ENCODE results near the gene QSOX2. TPM values are rescaled to one million over a fixed set of nuclear protein-coding genes. Genes with fewer than 3 reads are reported as not detected.

QSOX2 gene
- total RNA-seq, 1 donor from 2014 or later = 14.0 TPM

DNA sequence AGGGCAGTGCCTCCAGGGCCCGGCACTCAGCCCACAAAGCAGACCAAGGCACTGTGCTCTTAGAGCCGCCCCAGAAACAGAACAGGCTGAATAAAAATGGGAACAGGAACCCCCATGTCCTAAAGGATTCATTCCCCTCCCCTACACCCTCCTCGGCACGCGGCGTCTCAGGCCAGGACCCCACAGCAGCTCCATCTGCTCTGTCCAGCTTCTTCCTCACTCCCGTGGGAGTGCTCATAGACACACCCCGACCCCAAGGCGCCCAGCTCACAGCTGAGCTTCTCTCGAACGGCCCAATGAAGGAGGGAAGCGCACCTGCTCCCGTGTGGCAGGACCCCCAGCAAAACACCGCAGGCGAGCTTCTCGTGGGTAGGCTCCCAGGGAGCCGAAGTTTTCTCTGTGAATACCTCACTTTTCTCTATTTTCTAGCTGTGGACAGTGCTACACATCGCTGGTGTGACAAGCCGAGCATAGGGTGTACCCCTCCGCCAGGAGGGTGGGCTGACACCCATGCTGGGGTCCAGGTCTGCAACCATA is 15.4 kb upstream of the QSOX2 start:
- Mint-ChIP-seq H3K9me3 (ENCODE audit: unreplicated experiment) (no peaks in the 10 kb centered on the region), H3K4me1 (ENCODE audit: unreplicated experiment) (no peaks in the 10 kb centered on the region), H3K27me3 (ENCODE audit: unreplicated experiment) (peaks cover 4% of the 10 kb centered on the region), H3K4me3 (ENCODE audit: unreplicated experiment) (no peak overlapping the region), H3K36me3 (ENCODE audit: low read depth, unreplicated experiment) (no peaks in the 10 kb centered on the region), H3K27ac (ENCODE audit: unreplicated experiment) (no peak overlapping the region)
- DNase-seq (ENCODE audit: low spot score) = no peak
- TF ChIP-seq, protein P1, sequence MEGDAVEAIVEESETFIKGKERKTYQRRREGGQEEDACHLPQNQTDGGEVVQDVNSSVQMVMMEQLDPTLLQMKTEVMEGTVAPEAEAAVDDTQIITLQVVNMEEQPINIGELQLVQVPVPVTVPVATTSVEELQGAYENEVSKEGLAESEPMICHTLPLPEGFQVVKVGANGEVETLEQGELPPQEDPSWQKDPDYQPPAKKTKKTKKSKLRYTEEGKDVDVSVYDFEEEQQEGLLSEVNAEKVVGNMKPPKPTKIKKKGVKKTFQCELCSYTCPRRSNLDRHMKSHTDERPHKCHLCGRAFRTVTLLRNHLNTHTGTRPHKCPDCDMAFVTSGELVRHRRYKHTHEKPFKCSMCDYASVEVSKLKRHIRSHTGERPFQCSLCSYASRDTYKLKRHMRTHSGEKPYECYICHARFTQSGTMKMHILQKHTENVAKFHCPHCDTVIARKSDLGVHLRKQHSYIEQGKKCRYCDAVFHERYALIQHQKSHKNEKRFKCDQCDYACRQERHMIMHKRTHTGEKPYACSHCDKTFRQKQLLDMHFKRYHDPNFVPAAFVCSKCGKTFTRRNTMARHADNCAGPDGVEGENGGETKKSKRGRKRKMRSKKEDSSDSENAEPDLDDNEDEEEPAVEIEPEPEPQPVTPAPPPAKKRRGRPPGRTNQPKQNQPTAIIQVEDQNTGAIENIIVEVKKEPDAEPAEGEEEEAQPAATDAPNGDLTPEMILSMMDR (IDR thresholded peaks at IDR 0.05; ENCODE audit: unreplicated experiment) = no peak

DNA sequence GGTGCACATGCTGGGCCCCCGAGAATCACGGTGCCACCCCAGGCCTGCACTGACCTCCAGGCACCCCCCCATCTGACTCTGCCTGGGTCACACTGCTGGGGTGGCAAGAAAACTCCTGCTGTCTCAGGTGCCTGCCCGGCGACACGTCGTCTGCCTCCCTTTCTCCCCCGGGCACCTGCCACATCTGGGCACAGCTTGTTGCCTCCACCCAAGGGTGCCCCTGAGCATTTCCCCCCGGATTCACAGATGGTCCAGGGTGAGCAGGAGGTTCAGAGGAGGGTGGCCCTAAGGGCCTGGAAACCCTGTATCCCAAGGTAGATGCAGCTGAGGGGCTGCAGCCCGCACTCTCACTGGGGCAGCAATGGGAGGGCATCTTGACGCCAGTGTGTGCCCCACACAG is 14.9 kb upstream of the QSOX2 start:
- H3K4me3 Mint-ChIP-seq (ENCODE audit: unreplicated experiment) = no peak overlapping the region
- TF ChIP-seq, protein P1 (IDR thresholded peaks at IDR 0.05; ENCODE audit: unreplicated experiment) = no peak
- no peaks in the 10 kb centered on the region for H3K36me3 Mint-ChIP-seq (ENCODE audit: low read depth, unreplicated experiment)
- no peak overlapping the region for H3K27ac Mint-ChIP-seq (ENCODE audit: unreplicated experiment)
- peaks cover 4% of the 10 kb centered on the region for H3K27me3 Mint-ChIP-seq (ENCODE audit: unreplicated experiment)
- H3K9me3 Mint-ChIP-seq (ENCODE audit: unreplicated experiment) = no peaks in the 10 kb centered on the region
- no peaks in the 10 kb centered on the region for H3K4me1 Mint-ChIP-seq (ENCODE audit: unreplicated experiment)
- DNase-seq (ENCODE audit: low spot score) = no peak

DNA sequence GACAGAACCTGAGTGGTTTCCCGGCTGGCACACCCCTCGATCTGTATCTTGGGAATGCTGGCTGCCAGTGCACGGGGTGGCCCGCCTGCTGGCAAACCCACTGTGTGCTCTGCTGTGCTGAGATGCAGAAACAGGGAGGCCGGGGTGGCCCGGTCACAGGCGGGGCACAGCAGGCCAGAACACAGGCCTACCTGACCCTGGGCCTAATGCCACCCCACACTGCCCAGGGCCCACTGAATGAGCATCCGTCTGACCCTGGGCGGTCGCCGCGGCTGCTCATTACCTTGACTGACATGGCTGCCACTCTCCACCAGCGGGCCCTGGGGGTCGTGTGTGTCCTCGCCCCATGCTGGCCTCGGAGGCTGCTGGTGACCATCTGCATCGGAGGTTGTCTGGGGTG is 14.2 kb upstream of the QSOX2 start:
- Mint-ChIP-seq H3K9me3 (ENCODE audit: unreplicated experiment) (no peaks in the 10 kb centered on the region), H3K27me3 (ENCODE audit: unreplicated experiment) (peaks cover 4% of the 10 kb centered on the region), H3K4me1 (ENCODE audit: unreplicated experiment) (no peaks in the 10 kb centered on the region), H3K4me3 (ENCODE audit: unreplicated experiment) (no peak overlapping the region), H3K36me3 (ENCODE audit: low read depth, unreplicated experiment) (no peaks in the 10 kb centered on the region), H3K27ac (ENCODE audit: unreplicated experiment) (no peak overlapping the region)
- TF ChIP-seq, protein P1 (IDR thresholded peaks at IDR 0.05; ENCODE audit: unreplicated experiment) = no peak
- no peak for DNase-seq (ENCODE audit: low spot score)

DNA sequence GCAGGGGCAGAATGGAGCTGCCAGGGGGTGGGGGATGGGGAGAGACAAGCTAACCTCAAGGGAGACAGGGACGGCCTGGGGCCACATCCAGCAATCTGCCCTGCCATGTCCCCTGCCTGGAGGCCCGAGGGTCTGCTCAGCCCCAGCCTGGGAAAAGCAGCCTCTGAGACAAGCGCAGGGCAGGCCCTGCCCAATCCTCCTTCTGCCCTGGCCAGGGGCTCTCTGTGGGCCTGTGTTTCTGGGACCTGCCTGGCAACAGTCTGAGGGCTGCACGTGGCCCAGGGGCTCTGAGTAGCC is 13.9 kb upstream of the QSOX2 start:
- Mint-ChIP-seq H3K9me3 (ENCODE audit: unreplicated experiment) (no peaks in the 10 kb centered on the region), H3K36me3 (ENCODE audit: low read depth, unreplicated experiment) (no peaks in the 10 kb centered on the region), H3K27me3 (ENCODE audit: unreplicated experiment) (peaks cover 4% of the 10 kb centered on the region), H3K4me1 (ENCODE audit: unreplicated experiment) (no peaks in the 10 kb centered on the region), H3K4me3 (ENCODE audit: unreplicated experiment) (no peak overlapping the region), H3K27ac (ENCODE audit: unreplicated experiment) (no peak overlapping the region)
- TF ChIP-seq, protein P1 (IDR thresholded peaks at IDR 0.05; ENCODE audit: unreplicated experiment) = no peak
- no peak for DNase-seq (ENCODE audit: low spot score)

DNA sequence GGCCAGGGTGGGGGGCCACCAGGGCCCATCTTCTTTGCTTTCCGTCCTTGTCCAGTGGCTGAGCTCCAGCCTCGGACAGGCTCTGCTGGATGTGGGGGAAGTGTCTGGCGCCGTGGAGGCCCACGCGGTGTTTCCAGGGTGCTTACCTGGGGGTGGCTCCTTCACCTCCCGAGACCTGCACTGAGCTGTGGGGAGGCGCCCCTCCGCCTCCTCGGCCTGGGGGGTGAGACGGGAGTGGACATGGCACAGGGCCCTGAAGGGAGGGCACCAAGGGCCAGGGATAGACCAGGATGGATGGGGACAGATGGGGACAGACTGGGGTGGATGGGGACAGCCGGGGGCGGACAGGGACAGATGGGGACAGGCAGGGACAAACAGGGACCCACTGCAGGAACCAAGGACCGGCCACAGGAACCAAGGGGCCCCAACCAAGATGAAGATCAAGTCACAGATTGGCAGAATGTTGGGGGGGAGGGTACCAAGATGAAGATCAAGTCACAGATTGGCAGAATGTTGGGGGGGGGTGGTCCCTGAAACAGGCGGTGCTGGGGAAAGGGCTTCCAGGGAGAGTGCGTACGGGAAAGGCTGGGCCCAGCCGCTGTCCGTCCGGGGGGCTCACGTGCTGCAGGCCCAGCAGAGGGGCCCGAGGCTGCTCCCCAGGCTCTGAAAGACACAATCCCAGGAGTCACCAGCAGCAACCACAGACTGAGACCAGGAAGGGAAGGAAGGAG is 13.3 kb upstream of the QSOX2 start:
- no peak overlapping the region for H3K4me3 Mint-ChIP-seq (ENCODE audit: unreplicated experiment)
- no peak overlapping the region for H3K27ac Mint-ChIP-seq (ENCODE audit: unreplicated experiment)
- H3K27me3 Mint-ChIP-seq (ENCODE audit: unreplicated experiment) = peaks cover 2% of the 10 kb centered on the region
- TF ChIP-seq, protein P1 (IDR thresholded peaks at IDR 0.05; ENCODE audit: unreplicated experiment) = no peak
- no peaks in the 10 kb centered on the region for H3K4me1 Mint-ChIP-seq (ENCODE audit: unreplicated experiment)
- no peaks in the 10 kb centered on the region for H3K9me3 Mint-ChIP-seq (ENCODE audit: unreplicated experiment)
- no peak for DNase-seq (ENCODE audit: low spot score)
- no peaks in the 10 kb centered on the region for H3K36me3 Mint-ChIP-seq (ENCODE audit: low read depth, unreplicated experiment)
